ENCODE results near the gene PALLD. TPM values are rescaled to one million over a fixed set of nuclear protein-coding genes. Genes with fewer than 3 reads are reported as not detected.

PALLD gene
- total RNA-seq, 1 donor from 2014 or later, result 45.6 TPM

DNA sequence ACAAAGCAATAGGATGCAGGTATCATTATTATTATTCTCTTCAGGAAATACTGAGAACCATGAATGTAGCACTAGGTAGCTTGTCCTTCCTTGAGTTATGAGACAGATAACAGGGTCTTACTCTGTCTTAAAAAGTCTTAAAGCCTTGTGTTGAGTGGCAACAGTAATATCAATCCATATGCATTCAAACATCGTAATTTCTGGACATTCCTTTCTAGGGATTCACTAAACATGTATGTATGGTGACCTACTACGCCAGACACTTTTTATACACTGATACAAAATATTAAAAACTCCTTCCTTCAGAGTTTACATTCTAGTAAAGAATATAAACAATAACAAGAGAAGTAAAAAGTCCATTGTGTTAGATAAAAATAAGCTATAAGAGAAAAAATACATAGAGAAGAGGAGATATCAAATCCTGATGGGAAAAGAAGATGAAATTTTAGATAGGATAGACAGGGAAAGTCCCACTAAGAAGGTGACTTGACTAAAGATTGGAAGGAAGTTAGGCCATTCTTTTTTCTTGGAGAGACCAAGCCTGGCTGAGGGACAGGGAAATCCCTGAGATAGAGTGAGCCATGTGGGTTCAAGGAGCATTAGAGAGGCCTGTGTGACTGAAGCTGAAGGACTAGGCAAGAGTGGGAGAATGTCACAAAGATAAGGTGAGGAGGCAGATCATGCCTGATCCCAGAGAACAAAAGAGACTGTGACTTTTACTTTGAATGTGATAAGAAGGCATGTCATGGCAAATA, 11.5 kb upstream of the PALLD start:
- H3K4me3 ChIP-seq (ENCODE audit: low read depth, low read length), result no peak overlapping the region
- DNase-seq (ENCODE audit: low read depth), result no peak
- TF ChIP-seq, protein P1, sequence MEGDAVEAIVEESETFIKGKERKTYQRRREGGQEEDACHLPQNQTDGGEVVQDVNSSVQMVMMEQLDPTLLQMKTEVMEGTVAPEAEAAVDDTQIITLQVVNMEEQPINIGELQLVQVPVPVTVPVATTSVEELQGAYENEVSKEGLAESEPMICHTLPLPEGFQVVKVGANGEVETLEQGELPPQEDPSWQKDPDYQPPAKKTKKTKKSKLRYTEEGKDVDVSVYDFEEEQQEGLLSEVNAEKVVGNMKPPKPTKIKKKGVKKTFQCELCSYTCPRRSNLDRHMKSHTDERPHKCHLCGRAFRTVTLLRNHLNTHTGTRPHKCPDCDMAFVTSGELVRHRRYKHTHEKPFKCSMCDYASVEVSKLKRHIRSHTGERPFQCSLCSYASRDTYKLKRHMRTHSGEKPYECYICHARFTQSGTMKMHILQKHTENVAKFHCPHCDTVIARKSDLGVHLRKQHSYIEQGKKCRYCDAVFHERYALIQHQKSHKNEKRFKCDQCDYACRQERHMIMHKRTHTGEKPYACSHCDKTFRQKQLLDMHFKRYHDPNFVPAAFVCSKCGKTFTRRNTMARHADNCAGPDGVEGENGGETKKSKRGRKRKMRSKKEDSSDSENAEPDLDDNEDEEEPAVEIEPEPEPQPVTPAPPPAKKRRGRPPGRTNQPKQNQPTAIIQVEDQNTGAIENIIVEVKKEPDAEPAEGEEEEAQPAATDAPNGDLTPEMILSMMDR (conservative IDR thresholded peaks at IDR 0.05; ENCODE audit: low read depth, low read length), result no peak

DNA sequence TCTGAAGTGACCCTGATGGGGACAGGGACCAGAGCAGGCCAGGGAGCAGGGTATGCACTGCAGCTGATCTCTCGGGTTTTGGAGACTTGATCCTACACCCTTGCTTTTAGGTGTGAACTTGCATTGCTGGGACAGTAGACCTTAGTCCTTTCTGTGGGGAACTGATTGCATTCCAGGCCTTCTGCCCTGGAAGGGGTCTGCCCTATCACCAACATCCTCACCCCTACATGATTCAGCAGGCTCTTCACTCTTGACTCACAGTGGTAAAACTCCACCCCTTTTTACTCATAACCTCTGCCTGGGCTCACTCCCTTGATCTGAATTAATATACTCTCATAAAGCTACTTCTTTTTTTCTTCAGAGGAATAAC, 10.0 kb upstream of the PALLD start:
- DNase-seq (ENCODE audit: low read depth), result peak; percentile 48
- H3K4me3 ChIP-seq (ENCODE audit: low read depth, low read length), result no peak overlapping the region
- TF ChIP-seq, protein P1 (conservative IDR thresholded peaks at IDR 0.05; ENCODE audit: low read depth, low read length), result no peak

- TF ChIP-seq, protein P1 (conservative IDR thresholded peaks at IDR 0.05; ENCODE audit: low read depth, low read length), result no peak
- no peak overlapping the region for H3K4me3 ChIP-seq (ENCODE audit: low read depth, low read length)
- DNase-seq (ENCODE audit: low read depth), result peak; percentile 78
Measured at GRCh38 chr4:168487282-168488035, 9.4 kb upstream of the PALLD start.

DNA sequence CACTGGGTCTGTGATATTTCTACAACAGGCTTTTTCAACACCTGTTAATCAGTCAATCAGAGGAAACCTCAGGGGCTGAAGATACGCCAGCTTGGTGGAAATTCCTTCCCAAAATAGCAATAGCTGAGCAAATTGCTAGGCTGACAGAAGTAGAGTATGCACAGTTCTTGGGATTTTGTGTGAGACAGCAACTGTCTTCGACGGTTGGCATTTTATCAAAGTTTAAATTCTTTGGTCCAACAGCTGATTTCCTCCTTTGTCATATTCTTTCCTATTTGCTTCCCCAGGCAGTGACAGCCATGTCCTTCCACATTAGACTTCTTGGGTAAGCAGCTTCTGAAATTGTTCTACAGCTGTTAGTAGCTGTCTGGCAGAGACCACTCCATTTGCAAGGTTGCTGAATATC, 8.0 kb upstream of the PALLD start:
- no peak for DNase-seq (ENCODE audit: low read depth)
- TF ChIP-seq, protein P1 (conservative IDR thresholded peaks at IDR 0.05; ENCODE audit: low read depth, low read length), result no peak
- H3K4me3 ChIP-seq (ENCODE audit: low read depth, low read length), result no peak overlapping the region

GRCh38 chr4:168489616-168490015, 7.2 kb upstream of the PALLD start:
- no peak for DNase-seq (ENCODE audit: low read depth)
- no peak overlapping the region for H3K4me3 ChIP-seq (ENCODE audit: low read depth, low read length)
- TF ChIP-seq, protein P1 (conservative IDR thresholded peaks at IDR 0.05; ENCODE audit: low read depth, low read length), result no peak

GRCh38 chr4:168490711-168491110, 6.1 kb upstream of the PALLD start:
- H3K4me3 ChIP-seq (ENCODE audit: low read depth, low read length), result no peak overlapping the region
- TF ChIP-seq, protein P1 (conservative IDR thresholded peaks at IDR 0.05; ENCODE audit: low read depth, low read length), result no peak
- no peak for DNase-seq (ENCODE audit: low read depth)

All from epithelial cell of proximal tubule (primary cell).